Uterus (tissue), 4 donors: ENCODE data around the gene PCMT1. TPM values are rescaled to one million over a fixed set of nuclear protein-coding genes. Genes with fewer than 3 reads are reported as not detected.
"Not testable (repeated sequence)": the region's sequence is repeated elsewhere in the genome, so short reads cannot be mapped to it uniquely, and the experiment has no call there.

Source experiments
- DNase-seq, 2 donors: peaks; one replicate each; pipeline ENCODE4 v3.0.0-alpha.2; 2019 to 2020
- H3K27ac ChIP-seq, 2 donors: fragments of 200-600 bp; sonication (generic); 1 replicate in 1 of 2; 2 replicates in 1 of 2; pipeline ENCODE4 v1.5.1; 2016 to 2018
- H3K27me3 ChIP-seq, 2 donors: fragments of 200-600 bp; sonication (generic); one replicate each; pipeline ENCODE4 v1.5.1; 2018 to 2019; ENCODE audit warnings: control low read depth in 1 of 2
- H3K36me3 ChIP-seq, 2 donors: fragments of 200-600 bp; sonication (generic); one replicate each; pipeline ENCODE4 v1.5.1; 2019; ENCODE audit warnings: control low read depth in 1 of 2
- H3K4me1 ChIP-seq, 2 donors: fragments of 200-600 bp; sonication (generic); one replicate each; pipeline ENCODE4 v1.5.1; 2018 to 2019; ENCODE audit warnings: control low read depth in 1 of 2
- H3K4me3 ChIP-seq, 2 donors: fragments of 200-600 bp; sonication (generic); 1 replicate in 1 of 2; 2 replicates in 1 of 2; pipeline ENCODE4 v1.5.1; 2018 to 2019; ENCODE audit warnings: mild to moderate bottlenecking in 1 of 2
- H3K9me3 ChIP-seq, 2 donors: fragments of 200-600 bp; sonication (generic); one replicate each; pipeline ENCODE4 v1.5.1; 2019; ENCODE audit warnings: control low read depth in 1 of 2
- CTCF ChIP-seq, 4 experiments: fragments of 200-600 bp in 2 of 4; fragments of 450-650 bp in 2 of 4; sonication (generic) in 2 of 4; IDR thresholded peaks; one replicate each; pipeline ENCODE4 v1.5.1; 2016 to 2019; ENCODE audit warnings: antibody characterized with exemption in 4 of 4, mild to moderate bottlenecking in 2 of 4, moderate library complexity in 1 of 4
- POLR2A ChIP-seq, 2 donors: fragments of 450-650 bp; IDR thresholded peaks; one replicate each; pipeline ENCODE4 v1.6.1; 2016; ENCODE audit warnings: antibody characterized with exemption in 2 of 2, mild to moderate bottlenecking in 1 of 2, moderate library complexity in 1 of 2
- intact Hi-C: fragments of 100-400 bp; cut with DNase I; formaldehyde crosslinking; loops from one replicate; pipeline ENCODE4 v1.15.1; 2023; ENCODE audit warnings: low total_unique reads
- total RNA-seq, 4 donors: library from RNA; depleted of rRNA in 3 of 4; stranded (reverse); fragments of >200 nt in 3 of 4; gene quantifications; one replicate each; pipeline versions ENCODE4 v1.1.0 to v1.2.4, GENCODE V29; 2014 to 2023
- donor health status: DM: yes; HTN: yes; CAD: no.

PCMT1 gene
- total RNA-seq, 4 donors from 2014 or later: 34.4 to 147 (median 88.6) TPM

- H3K27ac ChIP-seq: no peak overlapping the region
- TF ChIP-seq POLR2A (IDR thresholded peaks at IDR 0.05): no peak
- no peak for TF ChIP-seq CTCF (IDR thresholded peaks at IDR 0.05)
- no peaks in the 10 kb centered on the region for H3K9me3 ChIP-seq
- no peak for DNase-seq
- H3K27me3 ChIP-seq: no peaks in the 10 kb centered on the region
- no peak overlapping the region for H3K4me3 ChIP-seq
- intact Hi-C loops: no loop called here
- no peaks in the 10 kb centered on the region for H3K4me1 ChIP-seq
- H3K36me3 ChIP-seq: no peaks in the 10 kb centered on the region
Measured at GRCh38 chr6:149734915-149735314, 14.6 kb upstream of the PCMT1 start.

GRCh38 chr6:149745252-149745651 lies 4.3 kb upstream of the PCMT1 start:
- intact Hi-C loops, H3K9me3 ChIP-seq, H3K36me3 ChIP-seq, H3K27ac ChIP-seq, H3K4me1 ChIP-seq, H3K27me3 ChIP-seq, DNase-seq: not testable (repeated sequence)
- H3K4me3 ChIP-seq: peak overlapping the region in 1 of 2 donors; percentile 82

- TF ChIP-seq POLR2A (IDR thresholded peaks at IDR 0.05) (peak in 1 of 2 donors; percentile 35), CTCF (IDR thresholded peaks at IDR 0.05) (peak; percentile 53 to 81 (median 64))
- no peaks in the 10 kb centered on the region for H3K27me3 ChIP-seq
- H3K27ac ChIP-seq: peak within 1 kb of the TSS; percentile 70 to 78
- H3K9me3 ChIP-seq: no peaks in the 10 kb centered on the region
- intact Hi-C loops: no loop called here
- no peaks in the 10 kb centered on the region for H3K36me3 ChIP-seq
- H3K4me3 ChIP-seq: peak within 1 kb of the TSS; percentile 66 to 82
- peak; percentile 91 to 92 for DNase-seq
- H3K4me1 ChIP-seq: peaks cover 0 to 6% of the 10 kb centered on the region in 2 donors
Measured at GRCh38 chr6:149746147-149746946, 3.2 kb upstream of the PCMT1 start, which contains the start of gene NUP43. Gene NUP43, minus strand, starts transcription at chr6:149746529. Its CDS starts 34 bp downstream, at chr6:149746495.

- H3K9me3 ChIP-seq, DNase-seq, H3K36me3 ChIP-seq, H3K27me3 ChIP-seq, H3K4me1 ChIP-seq, intact Hi-C loops: not testable (repeated sequence)
- H3K27ac ChIP-seq: peak overlapping the region; percentile 86 to 89
- peak overlapping the region; percentile 91 to 99 for H3K4me3 ChIP-seq
Measured at GRCh38 chr6:149749082-149749593, 403 bp upstream of the PCMT1 start.

GRCh38 chr6:149750136-149750609 lies 632 bp downstream of the PCMT1 start:
- TF ChIP-seq CTCF (IDR thresholded peaks at IDR 0.05) (no peak), POLR2A (IDR thresholded peaks at IDR 0.05) (no peak)
- peak; percentile 31 to 34 for DNase-seq
- no peaks in the 10 kb centered on the region for H3K27me3 ChIP-seq
- peak overlapping the region; percentile 86 to 89 for H3K27ac ChIP-seq
- H3K4me3 ChIP-seq: peak overlapping the region; percentile 91 to 99
- intact Hi-C loops: no loop called here
- no peaks in the 10 kb centered on the region for H3K9me3 ChIP-seq
- no peaks in the 10 kb centered on the region for H3K36me3 ChIP-seq
- H3K4me1 ChIP-seq: peaks cover 7 to 10% of the 10 kb centered on the region in 2 donors

GRCh38 chr6:149751239-149751638 lies 1.7 kb downstream of the PCMT1 start:
- intact Hi-C loops: no loop called here
- Histone ChIP-seq H3K27me3 (no peaks in the 10 kb centered on the region), H3K36me3 (no peaks in the 10 kb centered on the region), H3K4me1 (peaks cover 7 to 10% of the 10 kb centered on the region in 2 donors), H3K9me3 (no peaks in the 10 kb centered on the region), H3K4me3 (no peak overlapping the region), H3K27ac (no peak overlapping the region)
- no peak for DNase-seq
- TF ChIP-seq CTCF (IDR thresholded peaks at IDR 0.05) (no peak), POLR2A (IDR thresholded peaks at IDR 0.05) (no peak)

GRCh38 chr6:149751920-149752319 lies 2.4 kb downstream of the PCMT1 start:
- H3K4me3 ChIP-seq, H3K27me3 ChIP-seq, intact Hi-C loops, H3K9me3 ChIP-seq, H3K4me1 ChIP-seq, H3K27ac ChIP-seq, H3K36me3 ChIP-seq, DNase-seq: not testable (repeated sequence)
